K562 (cell line): ENCODE data around the gene MEGF9. TPM values are rescaled to one million over a fixed set of nuclear protein-coding genes. Genes with fewer than 3 reads are reported as not detected.

Experiments
- ATAC-seq: fragments of 200-7000 bp; cut with Tn5 transposase; 3 replicates; pipeline ENCODE4 v1.9.1; 2020; ENCODE audit warnings: moderate library complexity
- BruUV-seq: library from RNA; stranded (reverse); fragments of 400-500 nt; replicated peaks from 2 replicates; lab custom pipeline; 2021; lab: Mats Ljungman, UMichigan
- CTCF ChIA-PET: fragments of 300-600 bp; formaldehyde crosslinking; extraction: SDS; loops from one replicate; lab custom pipeline; 2021; ENCODE audit warnings: low intra/inter-chr PET ratio; lab: Yijun Ruan, JAX
- POLR2A ChIA-PET: fragments of 300-600, 350-650 bp; sonication (Branson Sonifier 250); formaldehyde crosslinking; extraction: SDS; loops from one replicate; lab custom pipeline; 2021; ENCODE audit warnings: antibody characterized with exemption, inconsistent platforms; lab: Yijun Ruan, JAX
- DNase-seq, 4 experiments: peaks; one replicate each; pipeline versions ENCODE4 v3.0.0 to v3.0.0-alpha.2; 2011 to 2018; ENCODE audit warnings: low spot score in 3 of 4, mixed read lengths in 3 of 4; ENCODE audit errors: extremely low read depth in 1 of 4
- FAIRE-seq: peaks from 2 replicates; lab custom pipeline; 2011; peaks lifted over from hg19 to GRCh38; lab: Jason Lieb, UNC
- H2AFZ ChIP-seq: 2 replicates; pipeline ENCODE4 v1.6.0; 2011; ENCODE audit warnings: low read depth, low read length, control low read depth, inconsistent platforms
- H3K27ac ChIP-seq: fragments of 200-600 bp; 3 replicates; pipeline ENCODE4 v1.8.0; 2011; ENCODE audit warnings: low read depth, mild to moderate bottlenecking, control low read depth, inconsistent platforms, low read length, moderate library complexity, mixed read lengths; ENCODE audit errors: extremely low read depth
- H3K27me3 ChIP-seq, 2 experiments: fragments of 300-600 bp in 1 of 2; 2 replicates in 1 of 2; 3 replicates in 1 of 2; pipeline versions ENCODE4 v1.6.0 to v1.8.0; 2011; ENCODE audit warnings: inconsistent platforms in 2 of 2, low read length in 2 of 2, mild to moderate bottlenecking in 1 of 2, mixed read lengths in 1 of 2, moderate library complexity in 1 of 2; ENCODE audit not compliant: control insufficient read depth in 2 of 2, insufficient read depth in 2 of 2
- H3K36me3 ChIP-seq: fragments of 300-600 bp; 3 replicates; pipeline ENCODE4 v1.8.0; 2011; ENCODE audit warnings: mild to moderate bottlenecking, low read length, inconsistent platforms; ENCODE audit not compliant: control insufficient read depth, insufficient read depth
- H3K4me1 ChIP-seq, 2 experiments: fragments of 200-600 bp in 1 of 2; replicated peaks in 1 of 2; 2 replicates in 1 of 2; 3 replicates in 1 of 2; pipeline versions ENCODE4 v1.5.1 to v1.8.0; 2011; ENCODE audit warnings: inconsistent platforms in 2 of 2, low read length in 2 of 2, mild to moderate bottlenecking in 1 of 2, mixed read lengths in 1 of 2, moderate library complexity in 1 of 2; ENCODE audit not compliant: control insufficient read depth in 2 of 2, insufficient read depth in 2 of 2
- H3K4me2 ChIP-seq: 2 replicates; pipeline ENCODE4 v1.6.1; 2011; ENCODE audit warnings: low read length, control low read depth, inconsistent platforms, mixed read lengths; ENCODE audit not compliant: insufficient read depth
- H3K4me3 ChIP-seq: fragments of 200-600 bp; sonication (generic), shearing (Covaris generic); 2 replicates; pipeline ENCODE4 v1.5.1; 2016; ENCODE audit warnings: control low read depth, inconsistent platforms
- H3K79me2 ChIP-seq: fragments of 200-600 bp; 3 replicates; pipeline ENCODE4 v1.8.0; 2011; ENCODE audit warnings: low read length, inconsistent platforms; ENCODE audit not compliant: control insufficient read depth, insufficient read depth
- H3K9ac ChIP-seq, 2 experiments: 2 replicates each; pipeline versions ENCODE4 v1.6.0 to v1.6.1; 2011; ENCODE audit warnings: low read depth in 2 of 2, low read length in 2 of 2, control low read depth in 1 of 2, inconsistent platforms in 1 of 2, mild to moderate bottlenecking in 1 of 2, mixed read lengths in 1 of 2; ENCODE audit not compliant: insufficient read depth in 1 of 2
- H3K9me1 ChIP-seq: one replicate; pipeline ENCODE4 v1.6.0; 2011; ENCODE audit warnings: inconsistent platforms, mild to moderate bottlenecking, low read length, moderate library complexity; ENCODE audit not compliant: control insufficient read depth, insufficient read depth
- H3K9me3 ChIP-seq: replicated peaks from 2 replicates; pipeline ENCODE4 v1.5.1; 2011; ENCODE audit warnings: low read depth, low read length, inconsistent platforms; ENCODE audit not compliant: control insufficient read depth, insufficient read depth
- H4K20me1 ChIP-seq: replicated peaks from 2 replicates; pipeline ENCODE4 v1.6.1; 2011; ENCODE audit warnings: low read length, inconsistent platforms, mixed read lengths; ENCODE audit not compliant: control insufficient read depth, insufficient read depth
- EGR1 ChIP-seq: fragments of 450-650 bp; conservative IDR thresholded peaks from 2 replicates; pipeline ENCODE4 v1.6.1; 2017; ENCODE audit warnings: mild to moderate bottlenecking
- ESRRB ChIP-seq: fragments of 250-450 bp; sonication (Bioruptor Pico); IDR thresholded peaks from 2 replicates; pipeline ENCODE4 v1.5.0; 2020; ENCODE audit warnings: mild to moderate bottlenecking, moderate library complexity, borderline replicate concordance
- FOXK2 ChIP-seq, 2 experiments: fragments of 450-650 bp; IDR thresholded peaks in 1 of 2; conservative IDR thresholded peaks in 1 of 2; 2 replicates each; pipeline ENCODE4 v1.6.1; 2016; ENCODE audit warnings: low read depth in 2 of 2, mild to moderate bottlenecking in 1 of 2
- MIER1 ChIP-seq: fragments of 450-650 bp; IDR thresholded peaks from 2 replicates; pipeline ENCODE4 v1.6.1; 2016; ENCODE audit warnings: antibody characterized with exemption, mild to moderate bottlenecking, low read depth
- NCOA2 ChIP-seq, 2 experiments: fragments of 450-650 bp; IDR thresholded peaks; 2 replicates each; pipeline ENCODE4 v1.6.1; 2018; ENCODE audit warnings: mild to moderate bottlenecking in 2 of 2, moderate library complexity in 1 of 2; ENCODE audit not compliant: partially characterized antibody in 2 of 2
- RBFOX2 ChIP-seq: fragments of 200-400 bp; formaldehyde crosslinking; IDR thresholded peaks from 2 replicates; pipeline ENCODE4 v1.6.1; 2017; ENCODE audit warnings: low read depth, mild to moderate bottlenecking, low read length, moderate library complexity
- YBX1 ChIP-seq: fragments of 450-650 bp; IDR thresholded peaks from 2 replicates; pipeline ENCODE4 v1.7.1; 2016; ENCODE audit warnings: mild to moderate bottlenecking
- YY1 ChIP-seq, 3 experiments: IDR thresholded peaks; 2 replicates each; pipeline ENCODE4 v1.6.1; 2011; ENCODE audit warnings: low read length in 2 of 3, mild to moderate bottlenecking in 2 of 3, moderate library complexity in 2 of 3, borderline replicate concordance in 1 of 3, control low read depth in 1 of 3, low read depth in 1 of 3; ENCODE audit not compliant: insufficient read depth in 3 of 3, insufficient replicate concordance in 2 of 3, control insufficient read depth in 1 of 3, insufficient read length in 1 of 3; ENCODE audit errors: extremely low read depth in 1 of 3
- ZNF197 ChIP-seq: fragments of 200-800 bp; sonication (Bioruptor generic); IDR thresholded peaks from 2 replicates; pipeline ENCODE4 v1.6.1; 2016; ENCODE audit warnings: low read depth, missing genetic modification characterization, missing compliant biosample characterization
- ZNF23 ChIP-seq: fragments of 250-450 bp; sonication (Bioruptor Pico); IDR thresholded peaks from 2 replicates; pipeline ENCODE4 v1.4.0; 2020; ENCODE audit warnings: mild to moderate bottlenecking
- in situ Hi-C: fragments of 300-500 bp; cut with MboI; formaldehyde crosslinking; loops from 4 replicates; pipeline ENCODE4 v1.15.0; 2018; ENCODE audit warnings: inconsistent platforms, mixed read lengths
- intact Hi-C: fragments of 100-400 bp; cut with micrococcal nuclease; formaldehyde crosslinking; loops from 2 replicates; pipeline ENCODE4 v1.14.2; 2022
- polyA plus RNA-seq, 8 experiments: library from polyadenylated mRNA; depleted of rRNA in 4 of 8; stranded (reverse) in 5 of 8; unstranded in 3 of 8; fragments of >200 nt; fragmentation: Nextera tagmentation in 2 of 8; fragmentation: Illumina TruSeq in 1 of 8; extraction: Ambion mirVana in 2 of 8; extraction: Trizol in 1 of 8; gene quantifications; 2 replicates each; pipeline versions ENCODE4 v1.2.1 to v1.2.3, GENCODE V29; 2011 to 2014; ENCODE audit warnings: inconsistent platforms in 1 of 8, missing spikeins in 1 of 8
- total RNA-seq, 7 experiments: library from RNA; depleted of rRNA in 6 of 7; stranded (reverse); fragments of >200 nt in 6 of 7; fragmentation: Illumina TruSeq in 2 of 7; extraction: Trizol in 2 of 7; gene quantifications; 2 replicates each; pipeline versions ENCODE4 v1.2.1 to v1.2.3, GENCODE V29; 2011 to 2021; ENCODE audit warnings: low replicate concordance in 1 of 7
- TF ChIP-seq, protein P1 (sequence below), 2 experiments: fragments of 200-800 bp in 1 of 2; sonication (Bioruptor generic) in 1 of 2; sonication (generic) in 1 of 2; formaldehyde crosslinking in 1 of 2; IDR thresholded peaks in 1 of 2; conservative IDR thresholded peaks in 1 of 2; 2 replicates each; pipeline versions ENCODE4 v1.5.0 to v1.6.1; 2016 to 2020; ENCODE audit warnings: missing compliant biosample characterization in 1 of 2, missing genetic modification characterization in 1 of 2, missing genetic modification reagents in 1 of 2
- TF ChIP-seq, protein P2 (sequence below): fragments of 450-650 bp; formaldehyde crosslinking; conservative IDR thresholded peaks from 2 replicates; pipeline ENCODE4 v1.4.0; 2022; ENCODE audit warnings: mild to moderate bottlenecking, missing genetic modification characterization
- TF ChIP-seq, protein P3 (sequence below): fragments of 250-450 bp; sonication (Bioruptor Pico); IDR thresholded peaks from 2 replicates; pipeline ENCODE4 v1.9.0; 2021; ENCODE audit warnings: mild to moderate bottlenecking, inconsistent platforms

The MEGF9 gene
- total and polyA plus RNA-seq, 9 of the 15 experiments (the other 6 are each of a cell fraction or from before 2014, with no cell fraction given): 2.1 to 6.2 (median 3.8) TPM

GRCh38 chr9:120711841-120712538 lies 2.3 kb downstream of the MEGF9 start (continued):
- TF ChIP-seq YY1 (IDR thresholded peaks at IDR 0.05; ENCODE audit: borderline replicate concordance in 1 of 3, control insufficient read depth in 1 of 3, extremely low read depth in 1 of 3, insufficient read depth in 3 of 3, insufficient read length in 1 of 3, insufficient replicate concordance in 2 of 3, low read depth in 1 of 3, low read length in 2 of 3): no peak

DNA sequence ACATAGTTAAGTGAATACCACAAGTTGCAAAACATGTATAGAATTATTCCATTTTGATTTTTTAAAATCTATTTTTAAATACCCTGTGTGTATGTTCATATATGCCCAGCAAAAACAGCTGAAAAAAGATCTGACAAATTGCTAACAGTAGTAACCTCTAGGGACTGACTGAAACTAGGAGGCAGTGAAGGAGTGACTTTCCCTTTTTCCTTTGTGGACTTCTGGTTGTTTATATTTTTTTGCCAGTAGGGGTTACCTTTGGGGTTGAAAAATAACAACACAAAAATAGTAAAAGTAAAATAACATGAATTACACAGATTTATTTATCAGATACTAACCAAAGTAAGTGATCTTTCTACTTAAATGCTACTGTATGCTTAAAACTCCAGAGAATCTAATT lies 2.9 kb downstream of the MEGF9 start:
- intact Hi-C loops (no loop called here), in situ Hi-C loops (no loop called here)
- Histone ChIP-seq H4K20me1 (no peaks in the 10 kb centered on the region; the same call in 1 of the 2 replicates), H3K4me2 (peak overlapping the region; percentile 61; the same call in 1 of the 2 replicates), H3K79me2 (peaks cover 34% of the 10 kb centered on the region; the same call in 2 of the 3 replicates), H3K4me3 (no peak overlapping the region), H3K4me1 (peaks cover 19 to 29% of the 10 kb centered on the region in 2 experiments; a peak in 4 of 5 replicates), H3K9me1 (no peaks in the 10 kb centered on the region), H3K9ac (peak overlapping the region in 1 of 2 experiments; percentile 68; a peak in 2 of 4 replicates), H3K27ac (0 out of 3 replicates have a peak overlapping the region, but pooled peaks have one; percentile 8), H3K27me3 (no peaks in the 10 kb centered on the region), H3K36me3 (no peaks in the 10 kb centered on the region), H3K9me3 (no peaks in the 10 kb centered on the region), H2AFZ (peak overlapping the region; percentile 28; the same call in 1 of the 2 replicates)
- POLR2A ChIA-PET: no interaction called here
- no peak for FAIRE-seq
- no peak for ATAC-seq
- CTCF ChIA-PET: no interaction called here
- BruUV-seq: no TSS peak
- peak; percentile 22 to 31 (median 24) for DNase-seq
- TF ChIP-seq YBX1 (no peak), MIER1 (no peak), ESRRB (CRISPR knock-in tag) (no peak), ZNF23 (CRISPR knock-in tag) (no peak), ZNF197 (CRISPR knock-in tag) (no peak), FOXK2 (conservative IDR thresholded peaks at IDR 0.05 in 1 of 2, IDR thresholded peaks at IDR 0.05 in 1 of 2; ENCODE audit: low read depth in 2 of 2) (peak; percentile 55 to 63; a peak in 3 of 4 replicates), NCOA2 (IDR thresholded peaks at IDR 0.05; ENCODE audit: partially characterized antibody in 2 of 2) (no peak), EGR1 (no peak), RBFOX2 (0 out of 2 replicates have a peak, but pooled peaks have one; percentile 7)
- TF ChIP-seq, protein P1, sequence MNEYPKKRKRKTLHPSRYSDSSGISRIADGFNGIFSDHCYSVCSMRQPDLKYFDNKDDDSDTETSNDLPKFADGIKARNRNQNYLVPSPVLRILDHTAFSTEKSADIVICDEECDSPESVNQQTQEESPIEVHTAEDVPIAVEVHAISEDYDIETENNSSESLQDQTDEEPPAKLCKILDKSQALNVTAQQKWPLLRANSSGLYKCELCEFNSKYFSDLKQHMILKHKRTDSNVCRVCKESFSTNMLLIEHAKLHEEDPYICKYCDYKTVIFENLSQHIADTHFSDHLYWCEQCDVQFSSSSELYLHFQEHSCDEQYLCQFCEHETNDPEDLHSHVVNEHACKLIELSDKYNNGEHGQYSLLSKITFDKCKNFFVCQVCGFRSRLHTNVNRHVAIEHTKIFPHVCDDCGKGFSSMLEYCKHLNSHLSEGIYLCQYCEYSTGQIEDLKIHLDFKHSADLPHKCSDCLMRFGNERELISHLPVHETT (CRISPR knock-in tag; conservative IDR thresholded peaks at IDR 0.05 in 1 of 2, IDR thresholded peaks at IDR 0.05 in 1 of 2): no peak
- TF ChIP-seq, protein P2, sequence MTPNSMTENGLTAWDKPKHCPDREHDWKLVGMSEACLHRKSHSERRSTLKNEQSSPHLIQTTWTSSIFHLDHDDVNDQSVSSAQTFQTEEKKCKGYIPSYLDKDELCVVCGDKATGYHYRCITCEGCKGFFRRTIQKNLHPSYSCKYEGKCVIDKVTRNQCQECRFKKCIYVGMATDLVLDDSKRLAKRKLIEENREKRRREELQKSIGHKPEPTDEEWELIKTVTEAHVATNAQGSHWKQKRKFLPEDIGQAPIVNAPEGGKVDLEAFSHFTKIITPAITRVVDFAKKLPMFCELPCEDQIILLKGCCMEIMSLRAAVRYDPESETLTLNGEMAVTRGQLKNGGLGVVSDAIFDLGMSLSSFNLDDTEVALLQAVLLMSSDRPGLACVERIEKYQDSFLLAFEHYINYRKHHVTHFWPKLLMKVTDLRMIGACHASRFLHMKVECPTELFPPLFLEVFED (CRISPR knock-in tag): no peak
- TF ChIP-seq, protein P3, sequence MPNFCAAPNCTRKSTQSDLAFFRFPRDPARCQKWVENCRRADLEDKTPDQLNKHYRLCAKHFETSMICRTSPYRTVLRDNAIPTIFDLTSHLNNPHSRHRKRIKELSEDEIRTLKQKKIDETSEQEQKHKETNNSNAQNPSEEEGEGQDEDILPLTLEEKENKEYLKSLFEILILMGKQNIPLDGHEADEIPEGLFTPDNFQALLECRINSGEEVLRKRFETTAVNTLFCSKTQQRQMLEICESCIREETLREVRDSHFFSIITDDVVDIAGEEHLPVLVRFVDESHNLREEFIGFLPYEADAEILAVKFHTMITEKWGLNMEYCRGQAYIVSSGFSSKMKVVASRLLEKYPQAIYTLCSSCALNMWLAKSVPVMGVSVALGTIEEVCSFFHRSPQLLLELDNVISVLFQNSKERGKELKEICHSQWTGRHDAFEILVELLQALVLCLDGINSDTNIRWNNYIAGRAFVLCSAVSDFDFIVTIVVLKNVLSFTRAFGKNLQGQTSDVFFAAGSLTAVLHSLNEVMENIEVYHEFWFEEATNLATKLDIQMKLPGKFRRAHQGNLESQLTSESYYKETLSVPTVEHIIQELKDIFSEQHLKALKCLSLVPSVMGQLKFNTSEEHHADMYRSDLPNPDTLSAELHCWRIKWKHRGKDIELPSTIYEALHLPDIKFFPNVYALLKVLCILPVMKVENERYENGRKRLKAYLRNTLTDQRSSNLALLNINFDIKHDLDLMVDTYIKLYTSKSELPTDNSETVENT (CRISPR knock-in tag): no peak
